Lung (tissue), 12 donors: ENCODE results near the gene PANK4. TPM values are rescaled to one million over a fixed set of nuclear protein-coding genes. Genes with fewer than 3 reads are reported as not detected.

Experiments
- ATAC-seq: fragments of 200-7000 bp; cut with Tn5 transposase; one replicate; pipeline ENCODE4 v1.9.1; 2020; ENCODE audit warnings: moderate number of reproducible peaks; ENCODE audit not compliant: insufficient read depth, low FRiP score
- DNase-seq, 3 donors: peaks; one replicate each; pipeline ENCODE4 v3.0.0-alpha.2; 2013 to 2017
- H3K27ac ChIP-seq, 2 donors: one replicate each; pipeline ENCODE4 v1.5.1; 2013; ENCODE audit warnings: mild to moderate bottlenecking in 2 of 2, moderate library complexity in 2 of 2, control low read depth in 1 of 2, inconsistent platforms in 1 of 2, low read depth in 1 of 2, low read length in 1 of 2
- H3K27me3 ChIP-seq, 3 donors: one replicate each; pipeline ENCODE4 v1.5.1; 2013; ENCODE audit warnings: low read length in 2 of 3; ENCODE audit not compliant: control insufficient read depth in 3 of 3, insufficient read depth in 3 of 3
- H3K36me3 ChIP-seq, 4 donors: one replicate each; pipeline ENCODE4 v1.5.1; 2013; ENCODE audit warnings: low read length in 4 of 4, mild to moderate bottlenecking in 1 of 4, moderate library complexity in 1 of 4; ENCODE audit not compliant: control insufficient read depth in 4 of 4, insufficient read depth in 4 of 4
- H3K4me1 ChIP-seq, 5 donors: one replicate each; pipeline ENCODE4 v1.5.1; 2013; ENCODE audit warnings: low read length in 5 of 5, mild to moderate bottlenecking in 2 of 5, moderate library complexity in 1 of 5; ENCODE audit not compliant: control insufficient read depth in 5 of 5, insufficient read depth in 5 of 5
- H3K4me3 ChIP-seq: one replicate; pipeline ENCODE4 v1.5.1; 2013; ENCODE audit warnings: mild to moderate bottlenecking, control low read depth, moderate library complexity
- H3K9ac ChIP-seq, 2 donors: one replicate each; pipeline ENCODE4 v1.5.1; 2013; ENCODE audit warnings: low read length in 2 of 2, control low read depth in 1 of 2; ENCODE audit not compliant: insufficient read depth in 1 of 2
- H3K9me3 ChIP-seq, 4 donors: one replicate each; pipeline ENCODE4 v1.5.1; 2013; ENCODE audit warnings: low read length in 3 of 4, mild to moderate bottlenecking in 1 of 4, moderate library complexity in 1 of 4; ENCODE audit not compliant: control insufficient read depth in 4 of 4, insufficient read depth in 3 of 4
- CTCF ChIP-seq: IDR thresholded peaks from 2 replicates; pipeline ENCODE4 v1.5.1; 2012; ENCODE audit warnings: mild to moderate bottlenecking; ENCODE audit errors: control extremely low read depth, extremely low read depth
- WGBS, 2 donors: extraction: QIAGEN DNeasy Blood & Tissue Kit; methylation state at CpG; one replicate each; pipeline ENCODE4 v1.1.7; 2013; 5-methylcytosine and 5-hydroxymethylcytosine counted together
- polyA plus RNA-seq, 2 donors: library from polyadenylated mRNA; stranded (reverse); fragments of 200-250 nt; gene quantifications; one replicate each; pipeline ENCODE4 v1.2.1, GENCODE V29; 2013
- total RNA-seq, 2 donors: library from RNA; depleted of rRNA in 1 of 2; stranded (reverse); fragments of >200 nt in 1 of 2; gene quantifications; one replicate each; pipeline ENCODE4 v1.2.1, GENCODE V29; 2014 to 2021
- donor health status: control.
- donor health status: control.
- donor health status: Bipolar disorder and iron deficiency.
- donor health status: healthy.
- donor health status: DM: yes; HTN: yes; CAD: no.

The PANK4 gene
- total and polyA plus RNA-seq, 4 donors: 17.6 to 36.3 (median 21.7) TPM

GRCh38 chr1:2522230-2522629, 4.2 kb downstream of the PANK4 start:
- H3K4me1 ChIP-seq: peaks cover 9 to 25% (median 22%) of the 10 kb centered on the region in 5 donors
- DNase-seq (no peak), ATAC-seq (no peak)
- 91% methylated on average over 7 of the region's 7 CpGs for WGBS, 2 donors
- H3K9ac ChIP-seq: no peak overlapping the region
- H3K36me3 ChIP-seq: peaks cover 8 to 43% (median 28%) of the 10 kb centered on the region in 4 donors
- no peak overlapping the region for H3K4me3 ChIP-seq
- H3K9me3 ChIP-seq: no peaks in the 10 kb centered on the region
- H3K27me3 ChIP-seq: peaks cover 0 to under 1% (median 0%) of the 10 kb centered on the region in 3 donors
- H3K27ac ChIP-seq: no peak overlapping the region
- no peak for TF ChIP-seq CTCF

- no peak for DNase-seq
- 95 to 97% methylated on average over 21 of the region's 21 CpGs for WGBS, 2 donors
- peaks cover 8 to 57% (median 33%) of the 10 kb centered on the region in 4 donors for H3K36me3 ChIP-seq
- no peak overlapping the region for H3K27ac ChIP-seq
- no peak overlapping the region for H3K4me3 ChIP-seq
- ATAC-seq: no peak
- no peaks in the 10 kb centered on the region for H3K9me3 ChIP-seq
- no peak for TF ChIP-seq CTCF
- no peaks in the 10 kb centered on the region for H3K27me3 ChIP-seq
- peaks cover 9 to 21% (median 16%) of the 10 kb centered on the region in 5 donors for H3K4me1 ChIP-seq
- no peak overlapping the region for H3K9ac ChIP-seq
These were observed 5.6 kb downstream of the PANK4 start for GRCh38 chr1:2520806-2521205.

GRCh38 chr1:2520206-2520605, 6.2 kb downstream of the PANK4 start:
- WGBS, 2 donors: 95 to 98% methylated on average over 18 to 20 of the region's 20 CpGs
- no peak for TF ChIP-seq CTCF
- H3K27ac ChIP-seq: no peak overlapping the region
- peaks cover 7 to 18% (median 15%) of the 10 kb centered on the region in 5 donors for H3K4me1 ChIP-seq
- H3K4me3 ChIP-seq: no peak overlapping the region
- DNase-seq: no peak
- H3K9ac ChIP-seq: no peak overlapping the region
- H3K9me3 ChIP-seq: no peaks in the 10 kb centered on the region
- peaks cover 8 to 63% (median 34%) of the 10 kb centered on the region in 4 donors for H3K36me3 ChIP-seq
- no peaks in the 10 kb centered on the region for H3K27me3 ChIP-seq
- ATAC-seq: no peak

GRCh38 chr1:2519729-2520128, 6.7 kb downstream of the PANK4 start:
- H3K36me3 ChIP-seq: peaks cover 8 to 68% (median 36%) of the 10 kb centered on the region in 4 donors

More at GRCh38 chr1:2519729-2520128, 6.7 kb downstream of the PANK4 start:
- Histone ChIP-seq H3K9me3 (no peaks in the 10 kb centered on the region), H3K27ac (no peak overlapping the region), H3K9ac (no peak overlapping the region), H3K27me3 (no peaks in the 10 kb centered on the region), H3K4me3 (no peak overlapping the region), H3K4me1 (peaks cover 4 to 13% (median 11%) of the 10 kb centered on the region in 5 donors)
- WGBS, 2 donors: 96 to 99% methylated on average over 30 of the region's 30 CpGs
- TF ChIP-seq CTCF: no peak
- DNase-seq (no peak), ATAC-seq (no peak)
